Astrocyte (in vitro differentiated cells and primary cell): ENCODE data around the gene CTDSPL. TPM values are rescaled to one million over a fixed set of nuclear protein-coding genes. Genes with fewer than 3 reads are reported as not detected.

ENCODE experiments used
- DNase-seq: peaks from one replicate; pipeline ENCODE4 v3.0.0-alpha.2; 2010; ENCODE audit warnings: low read depth
- FAIRE-seq: peaks from 2 replicates; lab custom pipeline; 2011; peaks lifted over from hg19 to GRCh38; lab: Jason Lieb, UNC
- H2AFZ ChIP-seq: 2 replicates; pipeline ENCODE4 v1.6.0; 2012; ENCODE audit warnings: low read depth, low read length, inconsistent platforms
- H3K27ac ChIP-seq: 2 replicates; pipeline ENCODE4 v1.5.1; 2011; ENCODE audit warnings: low read depth, low read length, inconsistent platforms
- H3K27me3 ChIP-seq: 2 replicates; pipeline ENCODE4 v1.6.0; 2011; ENCODE audit warnings: low read length, inconsistent platforms; ENCODE audit not compliant: insufficient read depth
- H3K36me3 ChIP-seq: 2 replicates; pipeline ENCODE4 v1.5.1; 2011; ENCODE audit warnings: low read length, inconsistent platforms; ENCODE audit not compliant: insufficient read depth
- H3K4me1 ChIP-seq: 2 replicates; pipeline ENCODE4 v1.5.1; 2011; ENCODE audit warnings: low read length, inconsistent platforms; ENCODE audit not compliant: insufficient read depth
- H3K4me2 ChIP-seq: 2 replicates; pipeline ENCODE4 v1.6.0; 2012; ENCODE audit warnings: low read length, inconsistent platforms
- H3K4me3 ChIP-seq: 2 replicates; pipeline ENCODE4 v1.5.1; 2011; ENCODE audit warnings: low read depth, mild to moderate bottlenecking, low read length, inconsistent platforms; ENCODE audit not compliant: insufficient read depth
- H3K79me2 ChIP-seq: 2 replicates; pipeline ENCODE4 v1.6.0; 2012; ENCODE audit warnings: mild to moderate bottlenecking, low read length, inconsistent platforms; ENCODE audit not compliant: insufficient read depth
- H3K9ac ChIP-seq: 2 replicates; pipeline ENCODE4 v1.6.0; 2012; ENCODE audit warnings: mild to moderate bottlenecking, low read length, inconsistent platforms
- H3K9me3 ChIP-seq: 2 replicates; pipeline ENCODE4 v1.5.1; 2012; ENCODE audit warnings: low read depth, mild to moderate bottlenecking, low read length, inconsistent platforms; ENCODE audit not compliant: insufficient read depth
- H4K20me1 ChIP-seq: 2 replicates; pipeline ENCODE4 v1.6.0; 2012; ENCODE audit warnings: low read length, inconsistent platforms; ENCODE audit not compliant: insufficient read depth
- H3K27ac Mint-ChIP-seq: one replicate; pipeline ENCODE4 v1.8.0; 2021; ENCODE audit warnings: mild to moderate bottlenecking, mixed read lengths; ENCODE audit not compliant: unreplicated experiment
- H3K27me3 Mint-ChIP-seq: one replicate; pipeline ENCODE4 v1.8.0; 2021; ENCODE audit warnings: low read depth, mixed read lengths; ENCODE audit not compliant: unreplicated experiment
- H3K36me3 Mint-ChIP-seq: one replicate; pipeline ENCODE4 v1.8.0; 2021; ENCODE audit warnings: low read depth, mixed read lengths; ENCODE audit not compliant: unreplicated experiment
- H3K4me1 Mint-ChIP-seq: one replicate; pipeline ENCODE4 v1.8.0; 2021; ENCODE audit warnings: low read depth, mixed read lengths; ENCODE audit not compliant: unreplicated experiment
- H3K4me3 Mint-ChIP-seq: one replicate; pipeline ENCODE4 v1.8.0; 2021; ENCODE audit warnings: mild to moderate bottlenecking, moderate library complexity, mixed read lengths; ENCODE audit not compliant: unreplicated experiment
- H3K9me3 Mint-ChIP-seq: one replicate; pipeline ENCODE4 v1.8.0; 2021; ENCODE audit warnings: mild to moderate bottlenecking, mixed read lengths; ENCODE audit not compliant: unreplicated experiment
- EZH2 ChIP-seq: IDR thresholded peaks from 2 replicates; pipeline ENCODE4 v1.6.1; 2012; ENCODE audit warnings: mild to moderate bottlenecking, low read length, inconsistent platforms; ENCODE audit not compliant: insufficient read depth
- total RNA-seq: library from RNA; stranded (reverse); gene quantifications from 2 replicates; pipeline ENCODE4 v1.2.1, GENCODE V29; 2021
- TF ChIP-seq, protein P1 (sequence below): IDR thresholded peaks from 2 replicates; pipeline ENCODE4 v1.5.1; 2011; ENCODE audit warnings: low read depth, mild to moderate bottlenecking, inconsistent platforms, low read length, moderate library complexity; ENCODE audit not compliant: insufficient read depth

CTDSPL gene
- total RNA-seq, 1 donor from 2014 or later: 37.9 TPM

DNA sequence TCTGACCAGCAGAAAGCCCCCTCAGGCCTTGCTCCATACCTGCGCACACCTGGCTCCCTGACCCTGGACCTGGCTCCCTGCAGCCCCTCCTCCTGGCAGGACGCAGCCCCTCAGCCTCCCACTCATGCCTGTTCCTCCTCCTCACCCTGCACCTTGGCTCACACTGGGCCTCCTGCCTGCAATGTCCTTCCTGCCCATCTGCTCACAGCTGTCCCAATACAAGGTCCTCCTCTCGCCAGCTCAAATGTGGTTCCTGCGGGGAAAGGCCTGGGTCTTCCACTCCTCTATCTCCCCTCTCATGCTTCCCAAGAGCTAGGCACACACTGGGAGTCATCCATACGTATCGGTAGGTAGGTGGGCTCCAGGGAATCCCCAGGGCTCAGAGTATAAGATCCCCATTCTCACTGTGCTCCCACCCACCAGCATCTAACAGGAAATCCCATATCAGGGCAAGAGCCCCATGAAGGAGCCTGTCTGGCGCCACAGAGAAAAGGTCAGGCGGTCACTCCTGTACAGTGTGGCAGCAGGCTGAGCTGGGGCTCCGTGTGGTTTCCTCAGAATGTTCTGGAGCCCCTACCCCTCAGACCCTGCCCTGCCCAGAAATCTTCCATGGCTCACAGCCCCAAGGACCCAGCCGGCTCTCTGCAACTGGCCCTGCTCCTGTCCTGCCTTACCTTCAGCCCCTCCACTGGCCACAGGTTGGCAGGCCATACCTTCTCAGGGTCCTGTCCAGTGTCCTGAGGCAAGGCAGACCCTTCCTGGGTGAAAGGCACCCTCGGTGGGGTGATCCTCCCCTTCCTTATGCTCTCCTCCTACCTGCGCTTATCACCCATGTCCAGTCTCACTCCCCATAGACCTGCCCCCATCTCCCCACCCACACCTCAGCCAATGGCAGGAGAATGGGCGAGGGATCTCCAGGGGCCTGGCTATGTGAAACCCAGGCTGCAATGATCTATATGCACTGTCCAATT, 156.9 kb downstream of the CTDSPL start:
- H3K27me3 Mint-ChIP-seq: no peaks in the 10 kb centered on the region
- Histone ChIP-seq H3K4me1 (no peaks in the 10 kb centered on the region), H3K36me3 (peaks cover 4% of the 10 kb centered on the region), H4K20me1 (peaks cover 17% of the 10 kb centered on the region), H3K9ac (no peak overlapping the region), H3K27me3 (no peaks in the 10 kb centered on the region), H3K79me2 (no peaks in the 10 kb centered on the region), H3K4me3 (no peak overlapping the region), H3K4me2 (no peak overlapping the region), H2AFZ (no peak overlapping the region), H3K27ac (no peak overlapping the region), H3K9me3 (no peaks in the 10 kb centered on the region)
- H3K36me3 Mint-ChIP-seq: peaks cover 28% of the 10 kb centered on the region
- H3K4me1 Mint-ChIP-seq: no peaks in the 10 kb centered on the region
- no peak for DNase-seq
- TF ChIP-seq EZH2: no peak
- TF ChIP-seq, protein P1, sequence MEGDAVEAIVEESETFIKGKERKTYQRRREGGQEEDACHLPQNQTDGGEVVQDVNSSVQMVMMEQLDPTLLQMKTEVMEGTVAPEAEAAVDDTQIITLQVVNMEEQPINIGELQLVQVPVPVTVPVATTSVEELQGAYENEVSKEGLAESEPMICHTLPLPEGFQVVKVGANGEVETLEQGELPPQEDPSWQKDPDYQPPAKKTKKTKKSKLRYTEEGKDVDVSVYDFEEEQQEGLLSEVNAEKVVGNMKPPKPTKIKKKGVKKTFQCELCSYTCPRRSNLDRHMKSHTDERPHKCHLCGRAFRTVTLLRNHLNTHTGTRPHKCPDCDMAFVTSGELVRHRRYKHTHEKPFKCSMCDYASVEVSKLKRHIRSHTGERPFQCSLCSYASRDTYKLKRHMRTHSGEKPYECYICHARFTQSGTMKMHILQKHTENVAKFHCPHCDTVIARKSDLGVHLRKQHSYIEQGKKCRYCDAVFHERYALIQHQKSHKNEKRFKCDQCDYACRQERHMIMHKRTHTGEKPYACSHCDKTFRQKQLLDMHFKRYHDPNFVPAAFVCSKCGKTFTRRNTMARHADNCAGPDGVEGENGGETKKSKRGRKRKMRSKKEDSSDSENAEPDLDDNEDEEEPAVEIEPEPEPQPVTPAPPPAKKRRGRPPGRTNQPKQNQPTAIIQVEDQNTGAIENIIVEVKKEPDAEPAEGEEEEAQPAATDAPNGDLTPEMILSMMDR: no peak
- FAIRE-seq: no peak
- no peak overlapping the region for H3K4me3 Mint-ChIP-seq
- peaks cover 3% of the 10 kb centered on the region for H3K9me3 Mint-ChIP-seq
- H3K27ac Mint-ChIP-seq: no peak overlapping the region

GRCh38 chr3:38019658-38020341, 158.1 kb downstream of the CTDSPL start:
- Histone ChIP-seq H3K36me3 (peaks cover 4% of the 10 kb centered on the region), H2AFZ (no peak overlapping the region), H3K27ac (no peak overlapping the region), H3K9me3 (no peaks in the 10 kb centered on the region), H3K4me2 (no peak overlapping the region), H3K27me3 (no peaks in the 10 kb centered on the region), H3K79me2 (no peaks in the 10 kb centered on the region), H3K4me3 (no peak overlapping the region), H3K9ac (no peak overlapping the region), H4K20me1 (peaks cover 21% of the 10 kb centered on the region), H3K4me1 (no peaks in the 10 kb centered on the region)
- Mint-ChIP-seq H3K27me3 (no peaks in the 10 kb centered on the region), H3K27ac (no peak overlapping the region), H3K9me3 (peaks cover 3% of the 10 kb centered on the region), H3K4me1 (no peaks in the 10 kb centered on the region), H3K4me3 (peak overlapping the region; percentile 3), H3K36me3 (peaks cover 26% of the 10 kb centered on the region)
- FAIRE-seq: no peak
- TF ChIP-seq, protein P1: no peak
- no peak for TF ChIP-seq EZH2
- DNase-seq: no peak
